ENCODE measurements around the gene SNX4. TPM values are rescaled to one million over a fixed set of nuclear protein-coding genes. Genes with fewer than 3 reads are reported as not detected.

The SNX4 gene
- total and polyA plus RNA-seq, 2 donors (not counting 1 experiment from before 2014, with no cell fraction given), result 4.4 to 26.1 TPM

- Histone ChIP-seq H4K20me1 (ENCODE audit: control insufficient read depth, insufficient read depth, low read length, poor library complexity, severe bottlenecking) (no peaks in the 10 kb centered on the region), H3K4me1 (ENCODE audit: control insufficient read depth in 2 of 2, insufficient read depth in 2 of 2, low read length in 2 of 2) (no peaks in the 10 kb centered on the region), H2AFZ (ENCODE audit: insufficient read depth, low read depth, low read length, poor library complexity, severe bottlenecking) (no peak overlapping the region), H3K27me3 (replicated peaks in 1 of 4; ENCODE audit: control extremely low read depth in 1 of 4, control insufficient read depth in 3 of 4, insufficient read depth in 4 of 4, low read length in 3 of 4) (no peaks in the 10 kb centered on the region), H3K9ac (ENCODE audit: low read length) (no peak overlapping the region), H3K4me2 (replicated peaks; ENCODE audit: low read depth, low read length, poor library complexity, severe bottlenecking) (no peak overlapping the region), H3K36me3 (replicated peaks in 1 of 2; ENCODE audit: control extremely low read depth in 1 of 2, control insufficient read depth in 1 of 2, extremely low read depth in 1 of 2, insufficient read depth in 2 of 2, low read length in 1 of 2) (no peaks in the 10 kb centered on the region), H3K9me3 (ENCODE audit: control extremely low read depth in 1 of 3, control insufficient read depth in 2 of 3, insufficient read depth in 1 of 3, low read length in 2 of 3) (no peaks in the 10 kb centered on the region), H3K4me3 (ENCODE audit: control extremely low read depth in 1 of 5, extremely low read depth in 1 of 5, insufficient read depth in 1 of 5, low read depth in 2 of 5, low read length in 4 of 5) (no peak overlapping the region), H3K27ac (ENCODE audit: low read length in 2 of 2) (no peak overlapping the region), H3K79me2 (ENCODE audit: control insufficient read depth, insufficient read depth, low read length) (no peaks in the 10 kb centered on the region)
- ChIA-PET POLR2A (no interaction called here), CTCF (interaction anchor here (1.0 to 8.1 kb wide), 4 partner anchors 10 to 675 kb away, joined by 4 to 142 read pairs (median 34); no protein-coding TSS in a partner anchor)
- Mint-ChIP-seq H3K4me1 (no peaks in the 10 kb centered on the region), H3K27ac (no peak overlapping the region), H3K27me3 (no peaks in the 10 kb centered on the region), H3K9me3 (ENCODE audit: insufficient read depth) (no peaks in the 10 kb centered on the region), H3K4me3 (no peak overlapping the region)
- WGBS (ENCODE audit: insufficient coverage), result 97% methylated on average over 2 of the region's 2 CpGs
- DNase-seq (no peak), ATAC-seq (ENCODE audit: low read depth) (no peak)
- intact Hi-C loops (cut with micrococcal nuclease), result no loop called here
- TF ChIP-seq EZH2 (IDR thresholded peaks at IDR 0.05; ENCODE audit: borderline replicate concordance, insufficient read depth, low read depth, low read length, poor library complexity, severe bottlenecking), result no peak
- TF ChIP-seq CTCF (IDR thresholded peaks at IDR 0.05), result no peak
Measured at GRCh38 chr3:125435231-125435630, 84.8 kb downstream of the SNX4 start.

- Mint-ChIP-seq H3K4me1 (no peaks in the 10 kb centered on the region), H3K27me3 (no peaks in the 10 kb centered on the region), H3K4me3 (no peak overlapping the region), H3K9me3 (ENCODE audit: insufficient read depth) (no peaks in the 10 kb centered on the region), H3K27ac (no peak overlapping the region)
- no peak overlapping the region for H3K4me3 ChIP-seq (ENCODE audit: control extremely low read depth in 1 of 5, extremely low read depth in 1 of 5, insufficient read depth in 1 of 5, low read depth in 2 of 5, low read length in 4 of 5)
- no peaks in the 10 kb centered on the region for H3K9me3 ChIP-seq (ENCODE audit: control extremely low read depth in 1 of 3, control insufficient read depth in 2 of 3, insufficient read depth in 1 of 3, low read length in 2 of 3)
- H3K27ac ChIP-seq (ENCODE audit: low read length in 2 of 2), result no peak overlapping the region
- H3K4me2 ChIP-seq (replicated peaks; ENCODE audit: low read depth, low read length, poor library complexity, severe bottlenecking), result no peak overlapping the region
- no peaks in the 10 kb centered on the region for H3K36me3 ChIP-seq (replicated peaks in 1 of 2; ENCODE audit: control extremely low read depth in 1 of 2, control insufficient read depth in 1 of 2, extremely low read depth in 1 of 2, insufficient read depth in 2 of 2, low read length in 1 of 2)
- intact Hi-C loops (cut with micrococcal nuclease), result no loop called here
- H3K79me2 ChIP-seq (ENCODE audit: control insufficient read depth, insufficient read depth, low read length), result no peaks in the 10 kb centered on the region
- H4K20me1 ChIP-seq (ENCODE audit: control insufficient read depth, insufficient read depth, low read length, poor library complexity, severe bottlenecking), result no peaks in the 10 kb centered on the region
- ChIA-PET CTCF (interaction anchor here (1.6 to 8.1 kb wide), 3 partner anchors 10 to 674 kb away, joined by 4 to 142 read pairs (median 63); no protein-coding TSS in a partner anchor), POLR2A (no interaction called here)
- no peaks in the 10 kb centered on the region for H3K27me3 ChIP-seq (replicated peaks in 1 of 4; ENCODE audit: control extremely low read depth in 1 of 4, control insufficient read depth in 3 of 4, insufficient read depth in 4 of 4, low read length in 3 of 4)
- H2AFZ ChIP-seq (ENCODE audit: insufficient read depth, low read depth, low read length, poor library complexity, severe bottlenecking), result no peak overlapping the region
- DNase-seq (no peak), ATAC-seq (ENCODE audit: low read depth) (no peak)
- no peak overlapping the region for H3K9ac ChIP-seq (ENCODE audit: low read length)
- WGBS (ENCODE audit: insufficient coverage), result 62% methylated on average over 6 of the region's 6 CpGs
- no peaks in the 10 kb centered on the region for H3K4me1 ChIP-seq (ENCODE audit: control insufficient read depth in 2 of 2, insufficient read depth in 2 of 2, low read length in 2 of 2)
- no peak for TF ChIP-seq EZH2 (IDR thresholded peaks at IDR 0.05; ENCODE audit: borderline replicate concordance, insufficient read depth, low read depth, low read length, poor library complexity, severe bottlenecking)
- no peak for TF ChIP-seq CTCF (IDR thresholded peaks at IDR 0.05)
Measured at GRCh38 chr3:125434582-125435011, 85.4 kb downstream of the SNX4 start.
